Thymus (tissue), 14 donors: ENCODE measurements around the gene PCED1B. TPM values are rescaled to one million over a fixed set of nuclear protein-coding genes. Genes with fewer than 3 reads are reported as not detected.

Experiments
- DNase-seq, 9 donors: peaks; one replicate each; pipeline ENCODE4 v3.0.0-alpha.2; 2013; ENCODE audit warnings: low spot score in 9 of 9, low read depth in 6 of 9, missing footprints in 1 of 9
- H3K27ac ChIP-seq, 2 donors: one replicate each; pipeline ENCODE4 v1.5.1; 2013; ENCODE audit warnings: control low read depth in 1 of 2, low read depth in 1 of 2, low read length in 1 of 2, mild to moderate bottlenecking in 1 of 2, moderate library complexity in 1 of 2
- H3K27me3 ChIP-seq, 2 donors: one replicate each; pipeline ENCODE4 v1.5.1; 2013; ENCODE audit warnings: low read length in 1 of 2; ENCODE audit not compliant: control insufficient read depth in 2 of 2, insufficient read depth in 1 of 2
- H3K36me3 ChIP-seq, 2 donors: one replicate each; pipeline ENCODE4 v1.5.1; 2013; ENCODE audit warnings: low read length in 1 of 2, mild to moderate bottlenecking in 1 of 2, moderate library complexity in 1 of 2; ENCODE audit not compliant: control insufficient read depth in 2 of 2, insufficient read depth in 2 of 2
- H3K4me1 ChIP-seq, 2 donors: one replicate each; pipeline ENCODE4 v1.5.1; 2013; ENCODE audit warnings: low read length in 2 of 2; ENCODE audit not compliant: control insufficient read depth in 2 of 2, insufficient read depth in 2 of 2
- H3K4me3 ChIP-seq, 2 donors: one replicate each; pipeline ENCODE4 v1.5.1; 2013; ENCODE audit warnings: low read length in 2 of 2, control low read depth in 1 of 2, mild to moderate bottlenecking in 1 of 2
- H3K9me3 ChIP-seq, 2 donors: one replicate each; pipeline ENCODE4 v1.5.1; 2013; ENCODE audit warnings: low read length in 1 of 2, mild to moderate bottlenecking in 1 of 2; ENCODE audit not compliant: control insufficient read depth in 2 of 2, insufficient read depth in 1 of 2
- WGBS: extraction: QIAGEN DNeasy Blood & Tissue Kit; methylation state at CpG from one replicate; pipeline ENCODE4 v1.1.7; 2013; 5-methylcytosine and 5-hydroxymethylcytosine counted together
- long read RNA-seq, 10 donors: transcript quantifications; one replicate each; lab custom pipeline, GENCODE V29; 2026
- polyA plus RNA-seq: library from polyadenylated mRNA; stranded (reverse); fragments of 200-250 nt; gene quantifications from one replicate; pipeline ENCODE4 v1.2.3, GENCODE V29; 2013
- total RNA-seq: library from RNA; stranded (reverse); fragments of 120-200 nt; gene quantifications from one replicate; pipeline ENCODE4 v1.2.4, GENCODE V29; 2013
- donor health status: healthy.

Gene PCED1B
- total RNA-seq (1.7 TPM), polyA plus RNA-seq (7.7 TPM)
- long read RNA-seq, donor 1 = 0 reads
- long read RNA-seq, donor 2 = 0 reads
- long read RNA-seq, donor 3, partial matches to known transcripts = 5 of 5 reads
- long read RNA-seq, donor 3, other reads (novel, unspliced or antisense) = 0 of 5 reads
- long read RNA-seq, donor 4, partial matches to known transcripts = 5 of 6 reads
- long read RNA-seq, donor 4, other reads (novel, unspliced or antisense) = 0 of 6 reads
- long read RNA-seq, donor 5 = 0 reads
- long read RNA-seq, donor 6 = 0 reads
- long read RNA-seq, donor 7, partial matches to known transcripts = 34 of 57 reads
- long read RNA-seq, donor 7, other reads (novel, unspliced or antisense) = 23 of 57 reads
- long read RNA-seq, donor 8 = 0 reads
- long read RNA-seq, donor 9 = 0 reads
- long read RNA-seq, donor 10 = 0 reads

DNA sequence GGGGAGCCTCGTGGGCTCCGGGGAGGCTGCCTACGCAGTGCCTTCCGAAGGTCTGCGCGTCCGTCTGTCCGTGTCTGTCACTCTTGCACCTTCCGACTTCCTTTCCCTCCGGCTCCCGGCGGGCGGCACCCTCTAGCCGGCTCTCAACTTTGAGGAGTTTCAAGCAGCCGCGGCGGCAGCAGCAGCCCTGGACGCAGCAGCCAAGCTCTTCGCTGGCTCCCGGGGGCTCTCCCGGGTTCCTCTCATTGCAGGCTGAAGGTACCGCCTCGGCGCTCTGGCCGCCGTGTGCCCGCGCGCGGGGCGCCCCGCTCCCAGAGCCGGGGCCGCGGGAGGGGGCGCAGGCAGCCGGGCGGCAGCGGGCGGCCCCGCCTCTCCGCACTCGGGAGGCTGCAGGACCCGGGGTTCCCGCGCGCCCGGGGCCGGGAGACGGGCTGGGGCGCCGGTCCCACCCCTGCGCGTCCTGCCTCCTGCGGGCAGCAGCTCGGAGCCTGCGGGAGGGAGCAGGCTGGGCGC is at the start of gene PCED1B, which contains the start of gene AMIGO2:
Gene PCED1B, plus strand, starts transcription at position 154 of the 513 bp plus-strand sequence. CDS start 155,443 bp downstream, outside the sequence.
Gene AMIGO2, minus strand, starts transcription at position 492 of the 513 bp plus-strand sequence. CDS start 957 bp downstream, outside the sequence.
- Histone ChIP-seq H3K9me3 (no peaks in the 10 kb centered on the region), H3K36me3 (no peaks in the 10 kb centered on the region), H3K4me1 (peaks cover 2 to 17% of the 10 kb centered on the region in 2 donors), H3K27ac (peak within 1 kb of the TSS in 1 of 2 donors; percentile 66), H3K4me3 (peak within 1 kb of the TSS; percentile 57 to 60), H3K27me3 (peaks cover 4 to 34% of the 10 kb centered on the region in 2 donors)
- under 1% methylated on average over 58 of the region's 58 CpGs for WGBS
- DNase-seq = peak in 4 of 9 donors; percentile 26 to 65 (median 32)

DNA sequence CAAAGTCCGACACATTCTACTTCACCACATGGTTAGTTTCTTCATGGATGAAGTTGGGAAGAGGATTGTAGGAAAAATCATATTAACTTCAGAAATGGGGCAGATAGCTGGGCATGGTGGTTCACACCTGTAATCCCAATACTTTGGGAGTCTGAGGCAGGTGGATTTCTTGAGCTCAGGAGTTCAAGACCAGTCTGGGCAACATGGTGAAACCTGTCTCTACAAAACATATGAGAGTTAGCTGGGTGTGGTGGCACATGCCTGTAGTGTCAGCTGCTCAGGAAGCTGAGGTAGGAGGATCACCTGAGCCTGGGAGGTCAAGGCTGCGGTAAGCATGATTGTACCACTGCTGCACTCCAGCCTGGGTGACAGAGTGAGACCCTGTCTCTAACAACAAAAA is 49.5 kb upstream of the PCED1B start:
- Histone ChIP-seq H3K27ac (no peak overlapping the region), H3K36me3 (no peaks in the 10 kb centered on the region), H3K27me3 (no peaks in the 10 kb centered on the region), H3K9me3 (no peaks in the 10 kb centered on the region), H3K4me1 (no peaks in the 10 kb centered on the region), H3K4me3 (no peak overlapping the region)
- 98% methylated on average over 2 of the region's 2 CpGs for WGBS
- no peak for DNase-seq

DNA sequence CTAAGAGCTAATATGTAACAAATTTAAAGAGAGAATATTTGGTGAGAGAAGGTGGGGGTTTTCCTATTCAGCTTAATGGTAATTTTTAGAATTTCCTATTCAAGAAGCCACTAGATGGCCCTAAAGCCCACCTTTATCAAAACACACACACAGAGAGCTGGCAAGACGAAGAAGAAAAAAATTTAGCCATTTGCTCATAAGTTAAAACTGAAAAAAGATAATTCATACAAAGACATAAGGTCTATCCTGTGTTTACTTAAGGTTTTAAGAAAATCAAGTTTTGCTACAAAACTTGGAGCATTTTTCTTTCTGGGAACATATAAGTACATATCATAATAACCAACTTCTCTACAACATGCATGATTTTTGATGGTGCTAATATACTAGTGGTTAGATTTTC is 46.8 kb upstream of the PCED1B start:
- DNase-seq = peak in 8 of 9 donors; percentile 12 to 69 (median 26)
- Histone ChIP-seq H3K4me3 (no peak overlapping the region), H3K36me3 (no peaks in the 10 kb centered on the region), H3K27me3 (no peaks in the 10 kb centered on the region), H3K27ac (no peak overlapping the region), H3K4me1 (no peaks in the 10 kb centered on the region), H3K9me3 (no peaks in the 10 kb centered on the region)
- 17% methylated on average over 1 of the region's 1 CpG for WGBS

DNA sequence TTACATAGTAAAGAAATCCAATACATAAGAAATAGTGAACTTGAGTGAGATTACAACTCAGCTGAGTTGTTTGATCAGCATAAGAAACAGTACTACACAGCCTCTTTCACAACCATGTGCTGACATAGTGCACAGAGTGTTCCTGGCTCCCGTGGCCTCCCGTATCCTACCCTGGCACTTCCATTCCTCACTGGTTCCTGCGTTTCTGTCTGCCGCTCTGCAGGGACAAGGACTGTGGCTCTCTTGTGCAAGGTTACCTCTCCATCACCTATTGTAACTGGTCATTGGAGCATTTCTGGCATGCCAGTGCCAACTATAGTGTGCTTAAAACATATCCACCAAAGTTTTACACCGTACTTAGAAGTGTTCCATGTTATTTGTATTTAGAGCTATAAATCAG is 46.3 kb upstream of the PCED1B start:
- Histone ChIP-seq H3K4me1 (no peaks in the 10 kb centered on the region), H3K4me3 (no peak overlapping the region), H3K36me3 (no peaks in the 10 kb centered on the region), H3K27ac (no peak overlapping the region), H3K27me3 (no peaks in the 10 kb centered on the region), H3K9me3 (no peaks in the 10 kb centered on the region)
- DNase-seq = no peak
- WGBS = 93% methylated on average over 5 of the region's 5 CpGs

DNA sequence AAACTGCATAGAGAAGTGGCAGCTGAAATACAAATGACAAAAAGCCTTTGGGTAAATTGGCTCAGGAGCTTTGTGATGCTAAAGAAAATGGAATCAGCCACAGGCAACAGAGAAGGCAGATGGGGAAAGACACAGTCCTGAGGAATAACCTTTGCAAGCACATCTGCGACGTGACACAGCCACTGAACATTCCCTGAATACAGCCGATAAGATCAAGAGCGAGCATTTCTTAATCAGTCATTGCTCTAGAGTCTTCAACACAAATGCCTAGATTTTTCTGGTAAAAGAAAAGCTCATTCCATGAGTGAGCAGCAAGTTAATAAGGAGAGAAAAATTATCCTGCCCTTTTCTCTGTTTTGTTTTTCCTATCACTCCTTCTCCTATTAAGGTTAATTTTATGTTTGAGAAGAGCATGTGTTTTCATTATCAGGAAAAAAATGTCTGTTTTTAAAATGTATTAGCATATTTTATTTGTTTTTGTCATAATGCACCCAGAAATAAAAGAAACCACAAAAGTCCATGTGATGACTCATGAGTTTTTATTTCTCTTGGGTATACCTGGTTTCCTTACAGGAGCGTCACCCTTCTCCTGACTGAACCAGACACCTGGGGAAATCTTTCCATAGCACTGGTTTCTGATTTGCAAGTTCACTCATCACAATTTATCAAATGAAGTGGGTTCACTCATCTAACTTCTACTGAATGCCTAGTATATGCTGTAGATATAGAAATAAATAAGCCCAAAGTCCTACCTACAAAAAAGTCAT is 45.4 kb upstream of the PCED1B start:
- no peaks in the 10 kb centered on the region for H3K9me3 ChIP-seq
- H3K36me3 ChIP-seq = no peaks in the 10 kb centered on the region
- H3K4me1 ChIP-seq = no peaks in the 10 kb centered on the region
- WGBS = 92% methylated on average over 5 of the region's 5 CpGs
- no peak overlapping the region for H3K4me3 ChIP-seq
- DNase-seq = no peak
- no peak overlapping the region for H3K27ac ChIP-seq
- H3K27me3 ChIP-seq = no peaks in the 10 kb centered on the region

- WGBS = 96% methylated on average over 2 of the region's 2 CpGs
- Histone ChIP-seq H3K36me3 (no peaks in the 10 kb centered on the region), H3K4me3 (no peak overlapping the region), H3K9me3 (no peaks in the 10 kb centered on the region), H3K27ac (no peak overlapping the region), H3K27me3 (no peaks in the 10 kb centered on the region), H3K4me1 (no peaks in the 10 kb centered on the region)
- DNase-seq = no peak
Observed at GRCh38 chr12:47034661-47035060, 44.8 kb upstream of the PCED1B start.

DNA sequence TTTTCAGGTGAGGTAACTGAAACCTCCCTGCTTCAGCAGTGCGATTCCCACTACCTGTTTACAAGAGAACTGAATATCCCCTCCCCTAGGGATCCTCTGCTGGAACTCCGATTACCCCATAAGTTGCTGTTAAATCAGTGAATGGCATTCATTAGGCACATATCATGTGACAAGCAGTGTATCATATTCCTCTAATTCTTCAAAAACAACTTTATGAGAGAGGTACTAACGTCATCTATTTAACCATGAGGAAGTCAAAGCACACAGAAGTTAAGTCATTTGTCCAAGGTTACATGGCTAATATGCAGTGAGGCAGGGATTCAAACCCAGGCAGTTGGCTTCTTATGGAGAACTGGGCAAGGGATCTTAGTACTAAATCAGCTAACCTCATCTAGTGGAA is 43.9 kb upstream of the PCED1B start:
- Histone ChIP-seq H3K9me3 (no peaks in the 10 kb centered on the region), H3K27ac (no peak overlapping the region), H3K4me3 (no peak overlapping the region), H3K4me1 (no peaks in the 10 kb centered on the region), H3K27me3 (no peaks in the 10 kb centered on the region), H3K36me3 (no peaks in the 10 kb centered on the region)
- DNase-seq = no peak
- 93% methylated on average over 3 of the region's 3 CpGs for WGBS

- no peak overlapping the region for H3K4me3 ChIP-seq
- DNase-seq = no peak
- no peaks in the 10 kb centered on the region for H3K9me3 ChIP-seq
- no peaks in the 10 kb centered on the region for H3K36me3 ChIP-seq
- no peak overlapping the region for H3K27ac ChIP-seq
- WGBS = 92% methylated on average over 1 of the region's 1 CpG
- H3K4me1 ChIP-seq = no peaks in the 10 kb centered on the region
- H3K27me3 ChIP-seq = no peaks in the 10 kb centered on the region
Observed at GRCh38 chr12:47038270-47038748, 41.1 kb upstream of the PCED1B start.

DNA sequence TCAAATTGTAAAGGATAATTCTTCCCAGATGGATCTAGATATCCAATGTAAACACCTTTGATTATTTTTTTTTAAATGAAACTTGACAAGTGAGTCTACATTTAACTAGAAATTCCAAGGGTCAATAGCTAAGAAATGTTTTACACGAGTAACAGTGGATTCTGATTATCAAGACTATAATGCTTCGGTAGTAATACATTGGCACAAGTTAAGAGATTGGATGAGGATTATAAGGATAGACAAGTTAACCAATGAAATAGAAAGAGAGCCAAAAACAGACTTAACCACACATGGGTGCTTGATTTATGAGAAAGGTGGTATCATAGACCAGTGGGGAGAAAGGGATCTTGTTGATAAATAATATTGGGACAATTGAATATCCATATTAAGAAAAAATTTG is 40.3 kb upstream of the PCED1B start:
- no peaks in the 10 kb centered on the region for H3K9me3 ChIP-seq
- no peaks in the 10 kb centered on the region for H3K27me3 ChIP-seq
- H3K36me3 ChIP-seq = no peaks in the 10 kb centered on the region
- no peak overlapping the region for H3K4me3 ChIP-seq
- no peak for DNase-seq
- no peaks in the 10 kb centered on the region for H3K4me1 ChIP-seq
- 97% methylated on average over 2 of the region's 2 CpGs for WGBS
- H3K27ac ChIP-seq = no peak overlapping the region
